ENCODE measurements around the gene F3.
A peak's percentile ranks its signal among the peaks of the same experiment; 100 is the strongest.

Gene F3

DNA sequence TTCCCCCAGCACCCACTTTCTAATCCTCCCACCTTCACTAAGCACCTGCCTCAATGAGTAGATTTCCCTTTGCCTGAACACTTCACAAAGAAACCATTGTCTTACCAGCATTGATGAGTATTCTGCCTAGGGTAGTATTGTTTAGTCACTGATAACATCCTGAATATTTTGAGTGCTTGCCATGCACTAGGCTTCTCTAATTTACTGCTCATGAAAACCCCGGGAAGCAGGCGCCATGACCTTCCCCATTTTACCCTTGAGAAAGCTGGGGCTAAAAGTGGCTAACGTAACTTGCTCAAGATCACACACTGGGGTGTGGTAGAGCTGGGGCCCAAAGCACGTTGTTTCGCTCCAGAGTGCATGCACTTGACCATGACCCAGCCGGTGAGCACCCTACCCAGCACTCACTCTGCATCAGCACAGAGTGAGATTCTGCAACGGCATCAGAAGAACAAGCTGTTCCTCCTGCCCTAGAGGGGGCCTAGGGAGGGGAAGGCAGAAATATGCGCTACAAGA lies 10.6 kb upstream of the F3 start:
- H3K9ac ChIP-seq (ENCODE audit: low read depth, low read length) = no peak overlapping the region
- H3K36me3 ChIP-seq (ENCODE audit: insufficient read depth, low read length) = no peaks in the 10 kb centered on the region
- H3K4me3 ChIP-seq (ENCODE audit: low read length) = no peak overlapping the region
- no peak overlapping the region for H3K27ac ChIP-seq (ENCODE audit: low read depth, low read length)
- peaks cover 42% of the 10 kb centered on the region for H3K4me1 ChIP-seq (ENCODE audit: insufficient read depth, low read length)
- 59% methylated on average over 8 of the region's 8 CpGs for WGBS
- no peaks in the 10 kb centered on the region for H3K27me3 ChIP-seq (ENCODE audit: insufficient read depth, low read length)
- no peaks in the 10 kb centered on the region for H3K9me3 ChIP-seq (ENCODE audit: insufficient read depth, low read depth, low read length)

DNA sequence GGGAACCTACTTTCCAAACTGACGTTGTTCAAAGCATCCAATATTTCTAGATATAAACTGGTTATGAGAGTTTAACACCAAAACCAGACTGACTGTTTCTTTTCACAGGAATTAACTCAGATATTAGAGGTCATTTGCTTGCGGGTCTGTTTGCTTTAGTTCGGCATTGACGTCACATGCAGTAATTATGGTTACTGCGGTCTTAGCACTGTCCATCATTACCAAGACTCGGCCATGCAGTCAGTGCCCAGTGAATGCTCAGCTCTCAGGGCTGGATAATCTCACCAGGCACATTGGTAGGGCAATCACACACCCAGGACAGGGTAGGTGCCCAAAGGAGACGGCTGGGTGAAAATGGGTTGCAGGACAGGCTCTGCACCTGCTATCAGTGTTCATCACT lies 9.9 kb upstream of the F3 start:
- Histone ChIP-seq H3K9ac (ENCODE audit: low read depth, low read length) (no peak overlapping the region), H3K27ac (ENCODE audit: low read depth, low read length) (no peak overlapping the region), H3K36me3 (ENCODE audit: insufficient read depth, low read length) (no peaks in the 10 kb centered on the region), H3K4me1 (ENCODE audit: insufficient read depth, low read length) (peaks cover 42% of the 10 kb centered on the region), H3K27me3 (ENCODE audit: insufficient read depth, low read length) (no peaks in the 10 kb centered on the region), H3K9me3 (ENCODE audit: insufficient read depth, low read depth, low read length) (no peaks in the 10 kb centered on the region), H3K4me3 (ENCODE audit: low read length) (no peak overlapping the region)
- 91% methylated on average over 7 of the region's 7 CpGs for WGBS

DNA sequence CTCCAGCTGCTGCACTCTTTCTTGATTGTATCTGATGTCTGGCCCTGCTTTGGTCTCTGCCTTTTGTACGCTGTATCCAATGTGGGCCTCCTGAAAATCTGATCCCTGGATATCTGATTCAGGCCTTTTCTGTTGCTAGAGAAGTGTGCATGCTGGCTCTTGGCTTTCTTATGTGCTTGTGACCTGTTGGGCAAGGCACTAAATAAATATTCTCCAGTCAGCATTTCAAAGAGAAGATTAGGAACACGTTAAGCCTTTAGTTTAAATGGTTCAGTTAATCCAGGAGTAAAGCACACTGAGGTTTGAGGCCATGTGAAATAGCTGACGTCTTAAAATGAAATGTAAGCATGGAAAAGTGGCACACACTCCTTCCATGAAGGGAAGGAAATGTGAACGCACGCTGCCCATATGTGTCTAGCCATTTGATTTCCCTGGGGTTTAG lies 9.3 kb upstream of the F3 start:
- no peaks in the 10 kb centered on the region for H3K9me3 ChIP-seq (ENCODE audit: insufficient read depth, low read depth, low read length)
- no peak overlapping the region for H3K27ac ChIP-seq (ENCODE audit: low read depth, low read length)
- no peaks in the 10 kb centered on the region for H3K36me3 ChIP-seq (ENCODE audit: insufficient read depth, low read length)
- no peaks in the 10 kb centered on the region for H3K27me3 ChIP-seq (ENCODE audit: insufficient read depth, low read length)
- H3K9ac ChIP-seq (ENCODE audit: low read depth, low read length) = no peak overlapping the region
- H3K4me3 ChIP-seq (ENCODE audit: low read length) = no peak overlapping the region
- peaks cover 42% of the 10 kb centered on the region for H3K4me1 ChIP-seq (ENCODE audit: insufficient read depth, low read length)
- 77% methylated on average over 5 of the region's 5 CpGs for WGBS

DNA sequence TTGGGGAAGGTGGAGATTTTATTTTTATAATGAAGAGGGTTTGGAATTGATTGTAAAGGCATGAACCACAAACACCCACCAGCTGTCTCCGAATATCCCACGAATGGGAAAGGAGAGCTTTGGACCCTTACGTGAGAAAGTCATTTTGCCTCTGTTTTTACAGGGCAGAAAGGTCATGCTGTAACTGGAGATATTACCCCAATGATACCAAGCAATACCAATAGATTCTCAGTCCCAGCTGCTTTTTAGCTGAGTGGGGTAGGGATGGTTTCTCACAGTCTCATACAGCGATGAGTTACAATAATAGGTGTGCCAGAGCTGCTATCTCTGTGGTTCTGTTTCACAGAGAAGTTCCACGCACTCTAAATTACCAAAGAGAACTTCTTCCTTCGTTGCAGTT lies 8.8 kb upstream of the F3 start:
- Histone ChIP-seq H3K9ac (ENCODE audit: low read depth, low read length) (no peak overlapping the region), H3K36me3 (ENCODE audit: insufficient read depth, low read length) (no peaks in the 10 kb centered on the region), H3K4me1 (ENCODE audit: insufficient read depth, low read length) (peaks cover 42% of the 10 kb centered on the region), H3K4me3 (ENCODE audit: low read length) (no peak overlapping the region), H3K27me3 (ENCODE audit: insufficient read depth, low read length) (no peaks in the 10 kb centered on the region), H3K9me3 (ENCODE audit: insufficient read depth, low read depth, low read length) (no peaks in the 10 kb centered on the region), H3K27ac (ENCODE audit: low read depth, low read length) (no peak overlapping the region)
- WGBS = 87% methylated on average over 6 of the region's 6 CpGs

DNA sequence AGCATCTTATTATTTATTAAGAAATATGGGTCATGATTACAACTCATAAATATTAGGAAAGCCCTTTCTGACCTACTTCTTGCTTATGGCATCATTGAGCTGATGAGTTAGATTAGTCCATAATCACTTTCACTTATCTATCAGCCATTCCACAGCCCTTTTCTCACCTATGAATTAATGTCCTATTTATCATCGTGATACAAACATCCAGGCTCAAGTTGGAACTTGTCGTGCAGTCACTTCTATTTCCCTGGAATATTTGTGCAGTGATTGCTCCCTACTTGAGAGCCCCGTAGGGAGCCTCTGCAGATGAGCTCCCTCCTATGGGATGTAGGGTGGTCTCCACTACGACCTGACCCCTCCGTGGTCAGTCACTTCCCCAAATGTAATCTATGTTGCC lies 8.1 kb upstream of the F3 start:
- Histone ChIP-seq H3K9ac (ENCODE audit: low read depth, low read length) (no peak overlapping the region), H3K9me3 (ENCODE audit: insufficient read depth, low read depth, low read length) (no peaks in the 10 kb centered on the region), H3K4me1 (ENCODE audit: insufficient read depth, low read length) (peaks cover 36% of the 10 kb centered on the region), H3K36me3 (ENCODE audit: insufficient read depth, low read length) (no peaks in the 10 kb centered on the region), H3K27ac (ENCODE audit: low read depth, low read length) (no peak overlapping the region), H3K27me3 (ENCODE audit: insufficient read depth, low read length) (no peaks in the 10 kb centered on the region), H3K4me3 (ENCODE audit: low read length) (no peak overlapping the region)
- WGBS = 91% methylated on average over 5 of the region's 5 CpGs

DNA sequence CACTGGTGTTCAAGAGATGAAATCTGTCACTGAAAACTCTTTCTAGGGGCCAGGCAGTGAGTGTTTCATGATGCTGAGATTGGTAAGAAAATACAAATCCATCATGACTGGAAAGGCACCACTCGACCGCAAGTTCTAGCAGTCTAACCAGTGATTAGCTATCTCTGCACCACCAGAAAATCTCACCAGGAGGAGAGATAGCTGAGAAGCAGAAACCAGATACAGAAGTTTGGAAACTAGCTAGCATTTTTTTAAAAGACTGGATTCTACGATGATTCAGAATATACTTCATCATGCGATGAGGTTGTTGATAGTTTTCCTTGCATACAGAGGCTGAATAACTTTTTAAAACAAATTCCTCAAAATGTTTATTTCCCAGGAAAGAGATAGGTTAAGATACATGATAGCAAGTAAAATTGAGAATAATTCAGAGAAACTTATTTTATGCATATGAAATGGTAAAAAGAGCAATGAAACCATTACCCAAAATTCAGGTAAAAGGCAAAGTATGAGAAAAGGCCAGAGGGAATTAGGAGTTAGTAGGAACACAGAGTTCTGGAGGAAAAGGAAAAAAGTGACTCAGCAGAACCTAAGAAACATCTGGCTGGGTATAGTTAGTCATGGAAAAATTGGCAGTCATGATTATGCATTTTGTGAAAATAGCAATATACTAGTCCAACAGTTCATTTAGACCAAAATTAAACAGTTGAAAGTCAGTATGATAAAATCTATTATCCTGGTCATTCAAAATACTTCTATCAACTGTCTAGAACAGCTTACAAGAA lies 3.3 kb upstream of the F3 start:
- WGBS = 92% methylated on average over 4 of the region's 4 CpGs
- Histone ChIP-seq H3K27me3 (ENCODE audit: insufficient read depth, low read length) (peaks cover 39% of the 10 kb centered on the region), H3K9ac (ENCODE audit: low read depth, low read length) (no peak overlapping the region), H3K4me1 (ENCODE audit: insufficient read depth, low read length) (peaks cover 22% of the 10 kb centered on the region), H3K27ac (ENCODE audit: low read depth, low read length) (no peak overlapping the region), H3K4me3 (ENCODE audit: low read length) (no peak overlapping the region), H3K36me3 (ENCODE audit: insufficient read depth, low read length) (peaks cover 1% of the 10 kb centered on the region; the same call in 1 of the 2 replicates), H3K9me3 (ENCODE audit: insufficient read depth, low read depth, low read length) (no peaks in the 10 kb centered on the region)

DNA sequence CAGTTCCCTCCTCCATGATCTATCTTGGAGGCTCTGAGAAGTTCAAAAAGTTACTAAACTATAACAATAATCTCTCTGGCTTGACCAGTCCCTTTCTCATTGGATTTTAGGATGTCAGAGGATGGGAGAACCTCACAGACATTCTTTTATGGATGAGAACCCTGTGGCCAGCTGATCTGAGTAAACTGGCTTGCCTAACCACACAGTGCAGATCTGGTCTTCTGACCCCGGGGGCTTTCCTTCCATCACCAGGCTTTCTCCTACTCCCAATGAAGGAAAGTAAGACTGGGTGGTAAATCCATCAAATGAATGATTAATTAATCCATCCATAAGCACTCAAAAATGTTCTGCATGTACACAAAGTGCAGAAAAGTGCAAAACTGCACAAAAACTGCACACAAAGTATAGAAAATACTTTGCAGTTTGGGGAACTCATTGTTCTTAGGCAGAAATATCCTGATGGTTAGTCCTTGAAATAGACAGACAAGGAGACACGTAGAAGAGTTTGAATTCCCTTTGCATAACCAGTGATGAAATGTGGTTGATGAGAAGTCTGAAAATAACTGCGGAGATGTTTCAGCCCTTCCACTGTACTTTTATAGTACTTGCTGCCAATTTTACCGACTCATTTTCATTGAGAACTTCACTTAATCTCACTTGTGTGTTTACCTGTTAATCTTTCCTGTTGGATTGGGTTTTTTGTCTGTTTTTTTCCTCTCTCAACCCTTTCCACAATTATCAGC lies 2.5 kb upstream of the F3 start:
- Histone ChIP-seq H3K36me3 (ENCODE audit: insufficient read depth, low read length) (peaks cover 8% of the 10 kb centered on the region; the same call in 1 of the 2 replicates), H3K4me3 (ENCODE audit: low read length) (no peak overlapping the region), H3K27me3 (ENCODE audit: insufficient read depth, low read length) (peaks cover 44% of the 10 kb centered on the region), H3K27ac (ENCODE audit: low read depth, low read length) (no peak overlapping the region), H3K9ac (ENCODE audit: low read depth, low read length) (no peak overlapping the region), H3K9me3 (ENCODE audit: insufficient read depth, low read depth, low read length) (no peaks in the 10 kb centered on the region), H3K4me1 (ENCODE audit: insufficient read depth, low read length) (peaks cover 27% of the 10 kb centered on the region)
- 90% methylated on average over 2 of the region's 4 CpGs for WGBS

DNA sequence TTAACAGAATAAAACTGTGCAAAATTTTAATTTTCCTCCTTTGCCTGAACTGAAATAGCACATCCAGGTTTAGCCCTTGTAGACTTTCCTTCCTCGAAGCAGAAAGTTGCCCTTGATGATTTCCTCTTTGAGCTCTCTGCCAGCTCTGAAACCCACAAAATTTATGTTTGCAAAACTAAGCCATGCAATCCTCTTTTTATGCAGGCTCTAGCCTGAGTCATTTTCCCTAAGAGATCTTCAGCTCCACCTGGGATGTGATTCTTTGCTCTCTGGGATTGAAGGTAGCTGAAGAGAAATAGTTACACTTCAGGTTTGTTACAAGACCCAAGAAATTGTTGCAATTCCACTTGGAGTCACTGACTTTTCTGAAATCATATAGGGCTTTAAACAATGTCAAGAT lies 1.4 kb upstream of the F3 start:
- Histone ChIP-seq H3K27ac (ENCODE audit: low read depth, low read length) (no peak overlapping the region), H3K4me3 (ENCODE audit: low read length) (peak overlapping the region; percentile 76), H3K9ac (ENCODE audit: low read depth, low read length) (no peak overlapping the region), H3K27me3 (ENCODE audit: insufficient read depth, low read length) (peaks cover 44% of the 10 kb centered on the region), H3K36me3 (ENCODE audit: insufficient read depth, low read length) (peaks cover 15% of the 10 kb centered on the region; the same call in 1 of the 2 replicates), H3K4me1 (ENCODE audit: insufficient read depth, low read length) (peaks cover 38% of the 10 kb centered on the region), H3K9me3 (ENCODE audit: insufficient read depth, low read depth, low read length) (no peaks in the 10 kb centered on the region)
- WGBS = 63% methylated on average over 1 of the region's 1 CpG

DNA sequence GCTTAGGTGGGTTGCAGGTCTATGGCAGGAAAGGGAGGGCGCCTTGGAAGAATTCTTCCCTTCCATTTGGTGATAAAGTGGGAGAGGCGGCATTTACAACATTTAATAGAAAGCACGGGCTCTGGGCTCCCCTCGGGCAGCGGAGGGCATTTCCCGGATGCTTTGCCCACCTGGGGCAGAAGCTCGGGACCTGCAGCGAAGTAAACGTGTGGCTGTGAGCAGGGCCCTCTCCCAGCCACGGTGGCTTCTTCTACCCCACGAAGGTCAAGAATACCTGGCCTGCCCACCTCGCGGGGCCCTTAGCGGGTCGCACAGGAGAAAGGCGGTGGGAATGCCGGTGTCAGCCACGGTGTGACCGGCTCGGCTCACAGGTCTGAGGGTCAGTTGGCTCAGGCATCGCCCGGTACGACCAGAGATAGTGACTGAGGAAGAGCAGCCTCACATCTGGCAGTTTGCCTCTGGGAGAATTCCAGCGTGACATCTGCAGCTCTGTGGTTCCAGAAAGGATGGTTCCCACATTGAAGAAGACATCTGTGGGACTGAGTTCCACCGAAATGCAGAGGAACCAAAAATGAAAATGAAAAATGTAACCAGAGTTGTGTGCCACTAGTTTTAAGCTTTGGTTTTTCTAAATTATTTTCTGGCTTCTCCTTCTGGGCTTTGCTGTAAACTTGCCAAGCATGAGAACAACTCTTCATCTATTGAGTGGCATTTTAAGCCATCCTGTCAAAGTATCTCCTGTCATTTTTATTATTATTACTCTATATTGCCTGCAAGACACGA lies 720 bp upstream of the F3 start:
- H3K27me3 ChIP-seq (ENCODE audit: insufficient read depth, low read length) = peaks cover 44% of the 10 kb centered on the region
- H3K9ac ChIP-seq (ENCODE audit: low read depth, low read length) = peak overlapping the region; percentile 76
- peaks cover 21% of the 10 kb centered on the region; the same call in 1 of the 2 replicates for H3K36me3 ChIP-seq (ENCODE audit: insufficient read depth, low read length)
- peak overlapping the region; percentile 76 for H3K4me3 ChIP-seq (ENCODE audit: low read length)
- 2% methylated on average over 25 of the region's 26 CpGs for WGBS
- H3K9me3 ChIP-seq (ENCODE audit: insufficient read depth, low read depth, low read length) = no peaks in the 10 kb centered on the region
- peaks cover 43% of the 10 kb centered on the region for H3K4me1 ChIP-seq (ENCODE audit: insufficient read depth, low read length)
- peak overlapping the region; percentile 57 for H3K27ac ChIP-seq (ENCODE audit: low read depth, low read length)

DNA sequence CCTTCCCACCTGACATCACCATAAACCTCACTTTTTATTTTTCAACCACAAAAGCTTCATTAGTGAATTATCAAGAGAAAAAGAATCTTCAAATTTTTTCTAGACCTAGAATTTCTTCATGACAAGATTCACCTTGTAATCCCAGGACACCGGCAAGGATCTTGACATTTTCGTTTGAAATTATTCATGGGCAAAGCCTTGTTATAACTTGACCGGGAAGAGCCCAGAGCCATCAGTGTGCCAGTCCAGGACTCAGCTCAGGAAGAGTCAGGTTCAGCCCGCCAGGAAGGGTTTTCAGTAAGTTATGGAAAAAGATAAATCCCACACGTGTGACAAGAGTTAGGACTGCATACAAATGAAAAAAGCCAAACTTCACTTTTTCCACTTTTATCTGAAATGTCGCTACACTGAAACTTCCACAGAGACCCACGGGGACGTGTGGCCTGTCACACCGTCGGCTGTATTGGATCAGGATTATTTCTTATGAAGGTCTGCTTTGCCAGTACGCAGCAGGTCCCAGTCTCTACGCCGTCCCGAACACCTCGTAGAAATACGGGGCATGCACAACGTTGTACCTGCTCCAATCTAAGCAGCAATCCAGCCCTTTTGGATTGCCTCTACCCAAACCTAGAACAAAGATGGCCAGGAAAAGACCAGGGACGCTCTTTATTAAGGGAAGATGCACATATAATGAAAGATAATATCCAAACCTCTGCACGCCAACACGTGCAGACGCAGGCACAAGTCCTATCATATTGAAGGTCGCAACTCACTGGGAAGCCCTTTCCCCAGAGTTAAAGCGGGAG lies 916 bp downstream of the F3 start:
- H3K4me1 ChIP-seq (ENCODE audit: insufficient read depth, low read length) = peaks cover 43% of the 10 kb centered on the region
- H3K27me3 ChIP-seq (ENCODE audit: insufficient read depth, low read length) = peaks cover 44% of the 10 kb centered on the region
- peak overlapping the region; percentile 77 for H3K9ac ChIP-seq (ENCODE audit: low read depth, low read length)
- H3K36me3 ChIP-seq (ENCODE audit: insufficient read depth, low read length) = peaks cover 32% of the 10 kb centered on the region
- WGBS = 12% methylated on average over 23 of the region's 23 CpGs
- no peaks in the 10 kb centered on the region for H3K9me3 ChIP-seq (ENCODE audit: insufficient read depth, low read depth, low read length)
- H3K27ac ChIP-seq (ENCODE audit: low read depth, low read length) = no peak overlapping the region
- H3K4me3 ChIP-seq (ENCODE audit: low read length) = peak overlapping the region; percentile 76
